Measurements from ENCODE around the gene GHR.

GRCh38 chr5:42606464-42606869 is 183.2 kb downstream of the GHR start:
- TF ChIP-seq POLR2A (IDR thresholded peaks at IDR 0.05): no peak
- no peak for TF ChIP-seq CTCF (IDR thresholded peaks at IDR 0.05)
